SU-DHL-6 (cell line): ENCODE measurements around the gene MAN2B1.

Source experiments
- H2AFZ ChIP-seq: fragments of 200-600 bp; sonication (generic); 2 replicates; pipeline ENCODE4 v1.6.1; 2014; ENCODE audit warnings: low read depth, mild to moderate bottlenecking, moderate library complexity, mixed read lengths, antibody characterized with exemption, low read length; ENCODE audit not compliant: severe bottlenecking
- H3F3A ChIP-seq: fragments of 200-600 bp; shearing (Covaris generic); 2 replicates; pipeline ENCODE4 v1.6.0; 2016; ENCODE audit warnings: antibody characterized with exemption, mild to moderate bottlenecking; ENCODE audit not compliant: insufficient read depth
- H3K27ac ChIP-seq: fragments of 200-600 bp; sonication (generic); 2 replicates; pipeline ENCODE4 v1.5.1; 2016; ENCODE audit warnings: low read depth, mild to moderate bottlenecking, low read length, moderate library complexity, mixed read lengths
- H3K27me3 ChIP-seq: fragments of 200-600 bp; sonication (generic), shearing (Covaris generic); 2 replicates; pipeline ENCODE4 v1.6.0; 2014; ENCODE audit warnings: mild to moderate bottlenecking, low read length
- H3K36me3 ChIP-seq: fragments of 200-600 bp; sonication (generic); 2 replicates; pipeline ENCODE4 v1.6.1; 2014; ENCODE audit warnings: mild to moderate bottlenecking, low read length, mixed read lengths
- H3K4me2 ChIP-seq: fragments of 300-600, 200-600 bp; shearing (Covaris generic), sonication (generic); 2 replicates; pipeline ENCODE4 v1.6.0; 2014; ENCODE audit warnings: low read length, low read depth, mild to moderate bottlenecking; ENCODE audit not compliant: poor library complexity, severe bottlenecking
- H3K4me3 ChIP-seq: fragments of 200-600 bp; sonication (generic); 2 replicates; pipeline ENCODE4 v1.5.1; 2014; ENCODE audit warnings: antibody characterized with exemption, low read length, mild to moderate bottlenecking, mixed read lengths; ENCODE audit not compliant: insufficient read depth, poor library complexity, severe bottlenecking
- H3K79me2 ChIP-seq: fragments of 200-600 bp; sonication (generic); 2 replicates; pipeline ENCODE4 v1.6.1; 2014; ENCODE audit warnings: mild to moderate bottlenecking, low read length, moderate library complexity; ENCODE audit not compliant: insufficient read depth
- H3K9ac ChIP-seq: fragments of 200-600 bp; sonication (generic); 2 replicates; pipeline ENCODE4 v1.7.0; 2014; ENCODE audit warnings: mild to moderate bottlenecking, low read length
- H3K9me2 ChIP-seq: fragments of 200-600 bp; sonication (generic); replicated peaks from 2 replicates; pipeline ENCODE4 v1.6.1; 2014; ENCODE audit warnings: low read length; ENCODE audit not compliant: insufficient read depth
- H3K9me3 ChIP-seq: fragments of 200-600 bp; sonication (generic); 2 replicates; pipeline ENCODE4 v1.6.1; 2014; ENCODE audit warnings: low read length, mixed read lengths; ENCODE audit not compliant: insufficient read depth
- H4K20me1 ChIP-seq: fragments of 200-600 bp; sonication (generic); 2 replicates; pipeline ENCODE4 v1.6.1; 2014; ENCODE audit warnings: low read depth, mild to moderate bottlenecking, antibody characterized with exemption, low read length, moderate library complexity, mixed read lengths
- CTCF ChIP-seq: fragments of 200-600 bp; sonication (generic); IDR thresholded peaks from one replicate; pipeline ENCODE4 v1.5.1; 2017; ENCODE audit warnings: antibody characterized with exemption, mild to moderate bottlenecking, low read length, moderate library complexity; ENCODE audit not compliant: insufficient read depth, poor library complexity, severe bottlenecking
- EZH2phosphoT487 ChIP-seq: fragments of 200-600 bp; sonication (generic), shearing (Covaris generic); conservative IDR thresholded peaks from 2 replicates; pipeline ENCODE4 v1.6.1; 2018; ENCODE audit warnings: mild to moderate bottlenecking, antibody characterized with exemption, low read length, moderate library complexity, mixed read lengths

MAN2B1 gene

DNA sequence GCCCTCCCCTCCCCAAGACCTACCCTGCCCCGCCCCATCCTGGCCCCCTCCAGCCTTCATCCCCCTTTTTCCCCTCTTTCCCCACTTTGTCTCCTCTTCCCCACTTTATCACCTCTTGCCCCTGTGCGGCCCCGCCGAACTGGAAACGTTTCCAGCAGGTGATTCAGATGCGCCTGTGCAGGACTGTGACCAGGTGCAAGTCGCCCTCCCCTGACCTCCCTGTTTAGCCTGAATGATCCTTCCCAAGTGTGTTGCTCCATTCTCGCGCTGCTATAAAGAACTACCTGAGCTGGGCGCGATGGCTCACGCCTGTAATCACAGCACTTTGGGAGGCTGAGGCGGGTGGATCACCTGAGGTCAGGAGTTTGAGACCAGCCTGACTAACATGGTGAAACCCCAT is 29.9 kb downstream of the MAN2B1 start:
- H3K27me3 ChIP-seq = no peaks in the 10 kb centered on the region
- no peaks in the 10 kb centered on the region for H3K9me2 ChIP-seq
- no peak overlapping the region for H3K4me2 ChIP-seq
- no peak overlapping the region for H3K4me3 ChIP-seq
- no peaks in the 10 kb centered on the region for H4K20me1 ChIP-seq
- TF ChIP-seq CTCF (no peak), EZH2phosphoT487 (no peak)
- no peaks in the 10 kb centered on the region for H3K36me3 ChIP-seq
- no peaks in the 10 kb centered on the region for H3K9me3 ChIP-seq
- H3K79me2 ChIP-seq = no peaks in the 10 kb centered on the region
- no peak overlapping the region for H3K9ac ChIP-seq
- no peak overlapping the region for H2AFZ ChIP-seq
- H3F3A ChIP-seq = peaks cover 6% of the 10 kb centered on the region; the same call in 1 of the 2 replicates
- no peak overlapping the region for H3K27ac ChIP-seq

DNA sequence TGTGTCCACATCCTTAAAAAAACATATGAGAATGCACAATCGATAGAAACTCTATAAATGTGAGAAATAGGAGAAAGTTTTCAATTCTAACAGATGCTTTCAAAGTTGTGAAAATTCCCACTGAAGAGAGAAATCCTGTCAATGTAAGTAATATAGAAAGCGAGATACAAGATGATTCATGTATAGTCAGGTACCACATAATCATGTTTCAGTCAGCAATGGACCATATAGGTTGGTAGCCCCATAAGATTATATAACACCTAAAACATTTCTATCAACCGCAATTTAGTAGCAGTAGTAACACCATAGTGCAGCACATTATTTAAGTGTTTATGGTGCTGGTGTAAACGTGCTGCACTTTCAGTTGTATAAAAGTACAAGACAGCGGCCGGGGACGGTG is 37.3 kb downstream of the MAN2B1 start:
- Histone ChIP-seq H3K4me3 (no peak overlapping the region), H3K79me2 (no peaks in the 10 kb centered on the region), H3K9me3 (peaks cover 16% of the 10 kb centered on the region; the same call in 1 of the 2 replicates), H3K4me2 (no peak overlapping the region), H3K9ac (no peak overlapping the region), H3K9me2 (no peaks in the 10 kb centered on the region), H3K36me3 (peaks cover 24% of the 10 kb centered on the region), H3K27ac (no peak overlapping the region), H4K20me1 (no peaks in the 10 kb centered on the region), H3F3A (peaks cover 7% of the 10 kb centered on the region; the same call in 1 of the 2 replicates), H3K27me3 (no peaks in the 10 kb centered on the region), H2AFZ (no peak overlapping the region)
- TF ChIP-seq CTCF (no peak), EZH2phosphoT487 (no peak)

DNA sequence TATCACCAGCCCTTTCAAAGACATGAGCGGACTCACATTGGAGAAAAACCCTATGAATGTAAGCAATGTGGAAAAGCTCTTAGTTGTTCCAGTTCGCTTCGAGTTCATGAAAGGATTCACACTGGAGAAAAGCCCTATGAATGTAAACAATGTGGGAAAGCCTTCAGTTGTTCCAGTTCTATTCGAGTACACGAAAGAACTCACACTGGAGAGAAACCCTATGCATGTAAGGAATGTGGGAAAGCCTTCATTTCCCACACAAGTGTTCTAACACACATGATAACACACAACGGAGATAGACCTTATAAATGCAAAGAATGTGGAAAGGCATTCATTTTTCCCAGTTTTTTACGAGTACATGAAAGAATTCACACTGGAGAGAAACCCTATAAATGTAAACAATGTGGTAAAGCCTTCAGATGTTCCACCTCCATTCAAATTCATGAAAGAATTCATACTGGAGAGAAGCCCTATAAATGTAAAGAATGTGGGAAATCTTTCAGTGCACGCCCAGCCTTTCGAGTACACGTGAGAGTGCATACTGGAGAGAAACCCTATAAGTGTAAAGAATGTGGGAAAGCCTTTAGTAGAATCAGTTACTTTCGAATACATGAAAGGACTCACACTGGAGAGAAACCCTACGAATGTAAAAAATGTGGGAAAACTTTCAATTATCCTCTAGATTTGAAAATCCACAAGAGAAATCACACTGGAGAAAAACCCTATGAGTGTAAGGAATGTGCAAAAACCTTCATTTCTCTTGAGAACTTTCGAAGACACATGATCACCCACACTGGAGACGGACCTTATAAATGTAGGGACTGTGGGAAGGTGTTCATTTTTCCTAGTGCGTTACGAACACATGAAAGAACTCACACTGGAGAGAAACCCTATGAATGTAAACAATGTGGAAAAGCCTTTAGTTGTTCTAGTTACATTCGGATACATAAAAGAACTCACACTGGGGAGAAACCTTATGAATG is 38.2 kb downstream of the MAN2B1 start:
- Histone ChIP-seq H4K20me1 (no peaks in the 10 kb centered on the region), H3K4me3 (no peak overlapping the region), H3K36me3 (peaks cover 24% of the 10 kb centered on the region), H3F3A (peaks cover 7% of the 10 kb centered on the region; the same call in 1 of the 2 replicates), H3K79me2 (no peaks in the 10 kb centered on the region), H3K9me3 (peaks cover 16% of the 10 kb centered on the region; the same call in 1 of the 2 replicates), H3K9me2 (no peaks in the 10 kb centered on the region), H2AFZ (no peak overlapping the region), H3K27me3 (no peaks in the 10 kb centered on the region), H3K4me2 (no peak overlapping the region), H3K9ac (no peak overlapping the region), H3K27ac (no peak overlapping the region)
- TF ChIP-seq EZH2phosphoT487 (no peak), CTCF (no peak)
